SKM-1 treated with dmso at 0.1 percent for 144 hours (cell line): Measurements from ENCODE around the gene KRTAP9-2.
A peak's percentile ranks its signal among the peaks of the same experiment; 100 is the strongest.
"Not testable (repeated sequence)": the region's sequence is repeated elsewhere in the genome, so short reads cannot be mapped to it uniquely, and the experiment has no call there.

ENCODE experiments used
- DNase-seq: peaks from one replicate; lab custom pipeline; 2025; ENCODE audit not compliant: unreplicated experiment; lab: John Stamatoyannopoulos, UW

The KRTAP9-2 gene

GRCh38 chr17:41226598-41227095, at the start of gene KRTAP9-2:
Gene KRTAP9-2 (plus strand): TSS chr17:41226648. CDS start chr17:41226655, 7 bp downstream.
- DNase-seq: not testable (repeated sequence)

GRCh38 chr17:41176744-41177387, 49.6 kb upstream of the KRTAP9-2 start:
- peak; percentile 2 for DNase-seq

DNA sequence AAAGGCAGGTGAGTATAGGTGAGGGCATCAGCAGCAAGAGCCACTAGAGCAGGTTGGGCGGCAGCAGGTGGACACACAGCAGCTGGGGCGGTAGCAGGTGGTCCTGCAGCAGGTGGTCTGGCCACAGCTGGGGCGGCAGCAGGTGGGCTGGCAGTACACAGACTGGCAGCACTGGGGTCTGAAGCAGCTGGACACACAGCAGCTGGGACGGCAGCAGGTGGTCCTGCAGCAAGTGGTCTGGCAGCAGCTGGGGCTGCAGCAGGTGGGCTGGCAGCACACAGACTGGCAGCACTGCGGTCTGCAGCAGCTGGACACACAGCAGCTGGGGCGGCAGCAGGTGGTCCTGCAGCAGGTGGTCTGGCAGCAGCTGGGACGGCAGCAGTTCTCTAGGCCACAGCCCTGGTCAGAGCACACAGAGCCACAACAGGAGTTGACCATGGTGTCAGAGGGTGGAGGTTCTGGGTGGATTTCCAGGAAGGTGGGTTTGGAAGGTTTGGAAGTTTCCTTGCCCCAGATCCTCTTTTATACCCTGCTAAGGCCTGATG, 48.6 kb upstream of the KRTAP9-2 start, which contains the start of gene KRTAP4-2:
Gene KRTAP4-2 (minus strand): TSS at position 495 of the 545 bp plus-strand sequence. CDS start 57 bp downstream, at position 438.
- DNase-seq: no peak

DNA sequence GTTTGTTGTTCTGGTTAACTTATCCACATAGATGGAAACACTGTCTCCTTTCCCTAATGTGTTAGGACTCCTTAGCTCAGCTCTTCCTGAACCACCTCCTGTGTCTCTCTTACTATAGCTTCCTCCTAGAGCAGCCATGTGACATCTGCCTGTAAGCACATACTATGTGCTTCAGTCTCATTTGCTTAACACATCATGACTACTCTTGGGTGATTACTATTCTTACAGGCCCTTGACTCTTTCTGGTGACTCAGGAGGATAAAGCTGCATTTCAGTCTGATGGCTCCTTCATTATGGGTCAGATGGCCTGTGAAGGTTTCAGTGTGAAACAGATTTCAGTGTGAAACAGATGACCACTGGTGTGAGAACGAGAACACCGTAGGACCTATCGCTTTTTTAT, 48.1 kb upstream of the KRTAP9-2 start:
- DNase-seq: no peak

- no peak for DNase-seq
These were observed 47.4 kb upstream of the KRTAP9-2 start for GRCh38 chr17:41178843-41179616.

GRCh38 chr17:41184480-41184961, 41.9 kb upstream of the KRTAP9-2 start, which contains the start of gene KRTAP4-1:
Gene KRTAP4-1 (minus strand): TSS chr17:41184911. CDS start chr17:41184854, 57 bp downstream.
- no peak for DNase-seq

- DNase-seq: no peak
These were observed 41.4 kb upstream of the KRTAP9-2 start for GRCh38 chr17:41185001-41185400.

DNA sequence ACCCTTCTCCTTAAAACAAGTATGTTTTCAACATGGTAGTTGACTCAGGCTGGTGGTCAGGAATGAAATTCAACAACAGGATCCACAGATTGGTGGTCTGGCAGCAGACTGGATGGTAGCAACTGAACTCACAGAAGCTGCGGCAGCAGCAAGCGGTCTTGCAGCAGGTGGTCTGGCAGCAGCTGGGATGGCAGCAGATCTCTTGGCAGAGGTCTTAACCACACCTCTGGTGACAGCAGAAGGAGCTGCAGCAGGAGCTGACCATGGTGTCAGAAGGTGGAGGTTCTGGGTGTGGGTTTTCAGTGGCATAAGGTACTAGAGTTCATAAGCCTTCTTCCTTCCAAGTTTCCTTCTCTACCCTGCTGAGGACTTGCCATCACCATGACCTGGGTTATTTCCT, 39.6 kb upstream of the KRTAP9-2 start:
- no peak for DNase-seq

GRCh38 chr17:41189837-41190318, 36.6 kb upstream of the KRTAP9-2 start, which contains the start of gene KRTAP9-1:
Gene KRTAP9-1 (plus strand): TSS chr17:41189887. CDS start chr17:41189887, 0 bp downstream.
- DNase-seq: not testable (repeated sequence)

- no peak for DNase-seq
These were observed 36.1 kb upstream of the KRTAP9-2 start for GRCh38 chr17:41190328-41190727.

GRCh38 chr17:41196068-41196467, 30.4 kb upstream of the KRTAP9-2 start:
- no peak for DNase-seq

- DNase-seq: no peak
These were observed 26.9 kb upstream of the KRTAP9-2 start for GRCh38 chr17:41199421-41200078.

GRCh38 chr17:41211845-41212466, 14.5 kb upstream of the KRTAP9-2 start:
- no peak for DNase-seq

DNA sequence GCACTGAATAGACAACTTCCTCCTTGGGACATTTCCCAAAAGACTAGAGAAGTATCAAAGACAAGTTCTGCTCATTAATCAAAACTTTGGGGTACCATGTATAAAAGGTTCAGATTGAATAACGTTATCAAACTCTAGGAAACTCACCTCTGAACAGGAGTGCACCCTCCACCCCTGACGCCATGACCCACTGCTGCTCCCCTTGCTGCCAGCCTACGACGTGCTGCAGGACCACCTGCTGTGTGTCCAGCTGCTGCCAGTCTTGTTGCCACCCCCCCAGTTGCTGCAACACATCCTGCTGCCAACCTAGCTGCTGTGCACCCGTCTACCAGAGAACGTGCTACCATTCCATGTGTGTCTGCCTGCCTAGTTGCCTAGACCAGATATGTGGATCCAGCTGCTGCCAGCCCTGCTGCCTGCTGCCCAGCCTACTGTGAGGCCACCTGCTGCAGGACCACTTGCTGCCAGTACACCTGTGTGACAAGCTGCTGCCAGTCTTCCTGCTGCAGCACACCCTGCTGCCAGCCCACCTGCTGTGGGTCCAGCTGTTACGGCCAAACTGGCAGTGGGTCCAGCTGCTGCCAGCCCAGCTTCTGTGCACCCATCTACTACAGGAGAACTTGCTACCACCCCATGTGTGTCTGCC, 13.8 kb upstream of the KRTAP9-2 start:
- no peak for DNase-seq

DNA sequence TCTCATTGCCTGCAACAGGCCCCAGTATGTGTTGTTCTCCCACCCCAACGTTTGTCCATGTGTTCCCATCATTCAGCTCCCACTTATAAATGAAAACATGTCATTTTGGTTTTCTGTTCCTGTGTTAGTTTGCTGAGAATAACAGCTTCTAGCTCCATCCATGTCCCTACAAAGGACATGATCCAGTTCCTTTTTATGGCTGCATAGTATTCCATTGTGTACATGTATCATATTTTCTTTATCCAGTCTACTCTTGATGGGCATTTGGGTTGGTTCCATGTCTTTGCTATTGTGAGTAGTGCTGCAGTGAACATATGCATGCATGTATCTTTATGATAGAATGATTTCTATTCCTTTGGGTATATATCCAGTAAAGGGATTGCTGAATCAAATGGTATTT, 10.8 kb upstream of the KRTAP9-2 start:
- DNase-seq: no peak

DNA sequence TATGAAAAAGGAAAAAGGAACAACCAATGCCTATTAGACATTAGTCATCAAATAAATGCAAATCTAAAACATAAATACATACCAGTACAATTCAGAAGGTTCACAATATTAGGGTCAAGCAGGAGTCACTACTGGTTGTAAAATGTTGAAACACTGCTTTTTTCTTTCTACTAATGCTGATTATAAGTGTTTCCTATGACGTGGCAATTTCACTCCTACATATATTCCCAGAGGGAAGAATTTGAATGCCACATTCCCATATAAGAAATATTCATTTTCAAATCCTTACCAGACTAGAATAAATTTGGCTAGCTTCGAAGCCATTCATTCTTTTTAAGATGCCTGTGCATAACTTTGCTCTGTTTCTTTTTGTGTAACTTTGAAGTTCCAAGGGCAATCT, 2.6 kb upstream of the KRTAP9-2 start:
- DNase-seq: no peak

DNA sequence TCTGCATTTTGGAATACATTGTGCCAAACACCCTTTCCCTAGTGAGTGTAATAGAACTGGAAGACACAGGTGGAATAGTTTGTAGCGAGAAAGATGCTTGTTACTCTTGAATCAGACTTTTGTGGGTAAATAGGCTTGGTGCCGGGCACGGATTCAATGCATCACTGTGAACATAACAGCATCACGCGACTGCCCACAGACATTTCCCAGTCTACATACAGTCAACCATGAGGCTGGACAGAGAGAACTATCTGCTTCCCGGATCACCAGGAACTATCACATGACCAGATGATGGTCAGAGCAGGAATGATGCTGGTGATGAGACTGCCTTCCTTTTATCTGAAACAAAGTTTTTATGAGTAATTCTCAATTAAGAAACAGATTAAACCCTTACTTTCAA, 397 bp upstream of the KRTAP9-2 start:
- no peak for DNase-seq

DNA sequence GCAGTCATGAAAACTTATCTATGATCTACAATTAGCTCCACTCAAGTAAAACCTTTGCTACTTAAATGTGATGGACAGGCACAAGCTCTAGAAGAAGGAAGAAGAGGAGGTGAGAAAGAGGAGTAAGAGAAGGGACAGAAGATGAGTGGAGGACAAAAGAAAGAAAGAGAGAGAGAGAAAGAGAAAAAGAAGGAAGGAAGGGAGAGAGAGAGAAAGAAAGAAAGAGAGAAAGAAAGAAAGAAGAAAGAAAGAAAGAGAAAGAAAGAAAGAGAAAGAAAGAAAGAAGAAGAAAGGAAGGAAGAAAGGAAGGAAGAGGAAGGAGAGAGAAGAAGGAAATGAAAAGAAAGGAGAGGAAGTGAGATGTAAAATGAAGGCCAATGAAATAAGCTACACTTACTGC, 3.6 kb downstream of the KRTAP9-2 start:
- DNase-seq: no peak

DNA sequence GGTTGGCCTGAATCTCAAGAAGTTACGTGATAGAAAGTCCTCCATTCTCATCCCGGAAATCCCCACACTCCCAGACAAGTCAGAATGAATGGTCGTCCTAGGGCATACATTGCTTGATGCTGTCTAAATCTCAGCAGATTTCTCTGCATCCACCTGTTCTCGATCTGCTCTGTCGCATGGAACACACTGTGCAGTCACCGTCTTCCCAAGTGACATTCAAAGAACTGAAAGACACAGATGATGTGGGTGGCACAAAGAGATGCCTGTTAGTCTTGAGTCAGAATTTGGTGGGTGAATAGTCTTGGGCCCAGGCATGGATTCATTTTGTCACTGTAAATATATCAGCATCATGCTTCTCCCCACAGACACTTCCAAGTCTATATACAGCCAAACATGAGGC, 5.3 kb downstream of the KRTAP9-2 start:
- DNase-seq: no peak
